ENCODE data around the gene DBNDD2.

The DBNDD2 gene, protein sequence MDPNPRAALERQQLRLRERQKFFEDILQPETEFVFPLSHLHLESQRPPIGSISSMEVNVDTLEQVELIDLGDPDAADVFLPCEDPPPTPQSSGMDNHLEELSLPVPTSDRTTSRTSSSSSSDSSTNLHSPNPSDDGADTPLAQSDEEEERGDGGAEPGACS

DNA sequence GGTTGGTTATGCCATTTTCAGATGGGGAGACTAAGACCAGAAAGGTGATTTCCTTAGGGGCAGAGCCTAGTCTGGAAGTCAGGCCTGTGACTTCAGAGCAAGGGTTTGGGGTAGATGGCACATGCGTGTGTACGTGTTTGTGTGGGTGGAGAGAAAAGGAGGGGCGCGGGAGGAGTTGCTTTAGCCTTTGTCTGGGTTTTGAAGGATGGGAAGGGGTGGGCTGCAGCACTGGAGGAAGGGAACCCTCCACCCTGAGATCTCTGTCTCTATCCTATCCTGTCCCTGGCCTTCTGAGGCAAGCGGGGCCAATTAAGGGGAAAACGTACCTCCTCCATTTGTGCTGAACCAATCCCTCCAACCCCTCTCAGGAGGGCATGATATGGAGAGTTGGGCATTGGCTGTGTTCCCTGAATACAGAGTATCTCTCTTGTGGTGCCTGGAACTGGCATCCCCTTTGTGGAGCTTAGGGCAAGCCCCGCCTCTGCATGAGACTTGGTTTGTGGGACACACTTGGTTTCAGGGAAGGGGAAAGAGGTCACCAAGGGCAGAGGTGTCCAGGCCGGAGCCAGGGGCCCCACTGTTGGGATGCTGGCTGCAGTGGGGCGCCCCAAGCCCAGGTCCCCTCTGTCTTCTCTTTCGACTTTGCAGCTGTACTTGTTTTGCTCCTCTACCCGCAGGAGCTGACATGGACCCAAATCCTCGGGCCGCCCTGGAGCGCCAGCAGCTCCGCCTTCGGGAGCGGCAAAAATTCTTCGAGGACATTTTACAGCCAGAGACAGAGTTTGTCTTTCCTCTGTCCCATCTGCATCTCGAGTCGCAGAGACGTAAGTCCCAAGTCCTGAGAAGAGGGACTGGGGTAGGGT is at the start of gene DBNDD2:
DBNDD2 (plus strand) TSS at position 507 of the 863 bp plus-strand sequence; CDS start at position 686, 179 bp downstream.
- no peak for DNase-seq (ENCODE audit: low read depth in 2 of 2)

DNA sequence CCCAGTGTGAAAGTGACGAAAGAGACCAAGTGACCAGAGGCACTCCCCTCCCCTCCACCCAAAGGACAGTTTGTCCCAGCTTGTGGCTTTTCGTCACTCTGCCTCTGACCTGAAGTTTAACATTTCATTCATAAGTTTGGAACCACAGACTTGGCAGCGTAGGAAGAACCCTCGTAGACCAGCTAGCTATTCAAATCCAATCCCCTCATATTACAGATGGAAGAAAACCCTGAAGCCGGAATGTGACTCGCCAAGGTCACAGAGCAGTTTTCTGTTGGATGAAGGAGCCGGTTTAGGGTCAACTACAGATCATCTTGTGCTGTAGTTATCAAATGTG is 49.1 kb upstream of the DBNDD2 start:
- no peak for DNase-seq (ENCODE audit: low read depth in 2 of 2)

DNA sequence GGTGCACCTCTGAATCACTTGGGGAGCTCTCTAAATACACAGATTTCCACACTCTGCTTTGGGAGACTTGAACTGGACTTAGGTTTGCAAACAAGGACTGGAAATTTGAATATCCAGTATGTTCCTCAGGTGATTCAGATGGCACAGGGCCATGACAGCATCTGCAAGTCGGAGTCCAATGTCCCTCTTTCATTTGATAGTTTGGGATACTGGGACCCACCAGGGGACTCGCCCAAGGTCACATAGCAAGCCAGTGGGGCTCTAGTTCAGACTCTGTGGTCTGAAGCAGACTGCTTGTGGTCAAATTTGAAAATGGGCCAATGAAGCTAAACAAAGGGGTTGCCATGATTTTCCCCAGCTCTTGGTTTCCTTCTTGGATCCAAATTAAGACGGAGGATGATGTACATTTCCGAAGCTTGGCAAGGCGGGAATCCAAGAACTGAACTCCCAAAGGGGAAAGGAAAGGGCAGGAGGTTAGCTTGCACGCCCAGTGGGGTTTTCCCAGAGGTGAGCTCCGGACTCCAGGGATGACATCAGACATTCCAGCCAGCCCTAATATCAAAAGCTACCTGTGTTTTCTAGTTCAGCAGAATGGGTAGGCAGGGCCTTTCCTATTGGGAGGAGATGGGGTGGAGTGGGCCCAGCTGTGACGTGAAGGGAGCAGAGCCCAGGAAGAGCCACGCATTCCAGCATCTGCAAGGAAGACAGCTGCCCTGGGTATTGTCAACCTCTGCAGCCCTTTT is 48.5 kb upstream of the DBNDD2 start:
- no peak for DNase-seq (ENCODE audit: low read depth in 2 of 2)

DNA sequence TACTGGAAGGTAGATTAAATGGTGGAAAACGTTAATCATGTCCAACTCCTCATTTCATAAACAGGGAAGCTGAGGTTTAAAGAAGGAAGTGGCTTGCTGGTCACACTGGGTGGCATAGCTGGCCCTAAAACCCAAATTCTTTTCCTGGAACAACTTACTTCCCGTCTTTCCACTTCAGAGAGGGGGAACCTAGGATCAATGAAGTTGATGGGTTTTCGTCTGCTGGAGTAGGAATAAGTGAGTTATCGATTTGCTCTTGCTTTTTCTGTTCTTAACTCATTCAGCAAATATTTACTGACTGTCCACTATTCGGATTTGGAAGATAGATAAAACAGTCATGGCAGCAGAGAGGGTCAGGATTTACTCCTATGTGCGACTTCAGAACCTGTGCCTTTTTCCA is 46.3 kb upstream of the DBNDD2 start:
- DNase-seq (ENCODE audit: low read depth in 2 of 2): no peak

DNA sequence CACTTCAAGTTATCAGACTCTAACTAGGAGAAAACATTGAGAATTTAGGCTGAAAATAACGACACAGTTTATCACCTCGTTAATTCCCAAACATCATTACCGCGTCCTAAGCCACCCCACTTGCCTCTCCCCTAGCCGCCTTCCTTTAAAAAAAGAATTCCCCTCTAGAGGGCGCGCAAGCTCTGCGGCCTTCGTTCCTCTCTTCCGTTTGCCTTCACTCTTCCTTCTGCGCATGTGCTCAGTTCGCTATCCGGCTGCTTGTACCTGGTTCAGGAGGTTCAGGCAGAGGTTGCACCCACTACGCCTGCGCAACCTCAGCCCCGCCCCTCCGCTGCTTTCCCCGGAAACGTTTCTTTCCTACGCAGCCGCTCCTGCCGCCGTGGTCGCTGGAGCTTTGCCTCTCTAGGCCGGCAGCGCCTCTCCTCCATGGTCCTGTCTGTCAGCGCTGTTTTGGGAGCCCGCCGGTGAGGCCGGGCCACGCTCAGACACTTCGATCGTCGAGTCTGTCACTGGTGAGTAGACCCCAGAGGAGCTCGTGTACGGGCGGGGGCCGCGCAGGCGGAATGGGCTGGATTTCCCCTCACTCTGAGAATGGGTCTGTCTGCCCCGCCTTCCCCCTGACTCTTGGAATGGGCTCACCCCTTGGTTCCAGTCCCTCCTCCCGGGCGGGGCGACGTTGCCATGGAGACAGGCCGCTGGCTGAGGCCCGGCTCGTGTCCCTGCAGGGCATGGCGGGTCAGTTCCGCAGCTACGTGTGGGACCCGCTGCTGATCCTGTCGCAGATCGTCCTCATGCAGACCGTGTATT is 45.1 kb upstream of the DBNDD2 start, which contains the start of gene SYS1:
SYS1 (plus strand) TSS at position 353 of the 807 bp plus-strand sequence; CDS start at position 729, 376 bp downstream.
- peak; percentile 98 to 99 for DNase-seq (ENCODE audit: low read depth in 2 of 2)

DNA sequence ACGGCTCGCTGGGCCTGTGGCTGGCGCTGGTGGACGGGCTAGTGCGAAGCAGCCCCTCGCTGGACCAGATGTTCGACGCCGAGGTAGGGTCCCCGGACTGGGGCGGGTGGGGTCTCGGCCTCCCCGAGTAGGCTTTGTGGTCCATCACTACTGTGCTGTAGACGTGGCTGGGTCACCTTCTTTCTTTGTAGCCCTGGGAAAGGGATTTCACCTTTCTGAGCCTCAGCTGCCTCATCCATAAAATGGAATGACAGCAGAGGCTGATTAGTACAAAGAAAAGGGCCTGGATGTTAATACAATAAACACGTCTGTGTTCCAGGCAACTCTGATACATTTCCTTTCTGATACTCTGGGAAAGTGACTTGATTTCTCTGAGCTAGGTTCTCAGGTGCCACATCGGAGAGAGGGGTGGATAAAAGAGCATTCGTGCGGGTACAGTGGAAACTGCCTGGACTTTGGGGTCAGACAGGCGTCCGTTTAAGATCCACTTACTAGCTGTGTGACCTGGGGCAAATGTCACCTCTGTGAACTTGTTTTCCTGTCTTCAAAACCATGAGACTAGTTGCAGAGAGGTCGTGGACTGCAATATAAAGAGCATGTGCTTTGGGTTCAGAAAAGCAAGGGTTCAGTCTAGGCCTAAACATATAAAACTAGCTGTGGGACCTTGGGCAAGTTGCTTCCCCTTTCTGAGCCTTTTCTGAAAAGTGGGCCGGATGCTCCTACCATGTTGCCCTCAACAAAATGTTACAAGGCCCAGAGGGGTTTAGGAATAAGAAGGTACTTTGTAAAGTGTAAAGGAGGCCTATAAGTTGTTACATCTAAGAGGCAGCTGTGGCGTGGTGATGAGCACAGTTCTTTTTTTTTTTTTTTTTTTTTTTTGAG is 44.2 kb upstream of the DBNDD2 start:
- DNase-seq (ENCODE audit: low read depth in 2 of 2): no peak

DNA sequence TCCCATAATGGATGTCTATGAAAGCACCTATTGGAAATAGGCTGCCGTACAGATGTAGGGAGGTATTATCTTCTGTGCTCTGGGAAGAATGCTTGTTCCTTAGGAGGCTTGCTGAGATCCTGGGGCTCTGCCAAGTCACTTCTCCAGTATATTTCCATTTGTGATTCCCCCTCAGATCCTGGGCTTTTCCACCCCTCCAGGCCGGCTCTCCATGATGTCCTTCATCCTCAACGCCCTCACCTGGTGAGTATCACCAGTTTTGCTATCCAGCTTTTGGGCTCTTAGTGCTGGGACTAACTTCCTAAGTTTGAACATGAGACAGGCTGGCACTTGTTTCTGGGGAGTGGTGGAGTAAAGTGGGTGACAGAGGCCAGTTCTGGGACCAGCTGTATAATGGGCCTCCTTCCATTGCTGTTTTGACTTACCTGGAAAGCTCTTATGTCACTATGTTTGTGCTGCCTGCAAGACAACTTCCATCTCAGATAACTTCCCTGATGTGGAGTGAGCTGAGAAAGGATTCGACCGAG is 42.6 kb upstream of the DBNDD2 start:
- DNase-seq (ENCODE audit: low read depth in 2 of 2): no peak

DNA sequence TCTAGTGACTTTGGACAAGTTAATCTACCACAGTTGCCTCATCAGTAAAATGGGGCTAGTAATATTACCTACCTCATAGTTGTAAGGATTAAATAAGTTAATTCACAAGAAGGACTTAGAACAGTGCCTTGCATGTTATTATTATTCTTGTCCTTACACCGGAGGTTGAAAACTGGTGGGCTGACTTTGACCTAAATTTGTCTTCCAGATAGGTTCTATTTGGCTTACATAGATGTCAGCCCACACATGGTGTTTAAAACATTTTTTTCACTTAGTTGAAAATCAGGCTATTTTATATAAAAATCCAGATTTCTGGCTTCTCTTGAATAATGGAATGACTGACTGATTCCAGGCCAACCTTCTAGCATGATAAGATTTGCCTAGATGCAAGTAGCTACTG is 41.9 kb upstream of the DBNDD2 start:
- no peak for DNase-seq (ENCODE audit: low read depth in 2 of 2)

DNA sequence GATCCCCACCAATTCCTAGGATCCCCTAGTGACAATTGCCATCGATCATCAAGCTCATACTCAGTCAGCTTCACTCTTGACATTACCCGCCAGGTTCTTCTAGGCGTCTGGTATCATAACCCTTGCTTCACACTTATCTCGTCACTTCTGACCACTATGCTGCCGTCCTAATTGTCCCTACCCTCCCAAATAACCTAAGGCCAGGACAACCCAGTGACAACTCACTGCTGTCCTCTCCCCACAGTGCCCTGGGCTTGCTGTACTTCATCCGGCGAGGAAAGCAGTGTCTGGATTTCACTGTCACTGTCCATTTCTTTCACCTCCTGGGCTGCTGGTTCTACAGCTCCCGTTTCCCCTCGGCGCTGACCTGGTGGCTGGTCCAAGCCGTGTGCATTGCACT is 41.5 kb upstream of the DBNDD2 start:
- no peak for DNase-seq (ENCODE audit: low read depth in 2 of 2)

DNA sequence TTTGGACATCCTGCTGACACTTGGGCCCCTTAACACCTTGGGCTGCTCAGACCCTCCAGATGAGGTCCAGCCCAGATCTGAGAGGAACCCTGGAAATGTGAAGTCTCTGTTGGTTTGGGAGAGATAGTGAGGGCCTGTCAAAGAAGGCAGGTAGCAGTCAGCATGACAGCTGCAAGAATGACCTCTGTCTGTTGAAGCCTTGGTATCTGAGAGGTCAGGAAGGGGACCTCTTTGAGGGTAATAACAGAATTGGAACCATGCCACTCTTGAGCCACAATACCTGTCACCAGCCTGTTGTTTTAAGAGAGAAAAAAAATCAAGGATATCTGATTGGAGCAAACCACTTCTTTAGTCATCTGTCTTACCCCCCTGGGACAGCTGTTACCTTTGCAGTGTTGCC is 41.0 kb upstream of the DBNDD2 start:
- no peak for DNase-seq (ENCODE audit: low read depth in 2 of 2)

DNA sequence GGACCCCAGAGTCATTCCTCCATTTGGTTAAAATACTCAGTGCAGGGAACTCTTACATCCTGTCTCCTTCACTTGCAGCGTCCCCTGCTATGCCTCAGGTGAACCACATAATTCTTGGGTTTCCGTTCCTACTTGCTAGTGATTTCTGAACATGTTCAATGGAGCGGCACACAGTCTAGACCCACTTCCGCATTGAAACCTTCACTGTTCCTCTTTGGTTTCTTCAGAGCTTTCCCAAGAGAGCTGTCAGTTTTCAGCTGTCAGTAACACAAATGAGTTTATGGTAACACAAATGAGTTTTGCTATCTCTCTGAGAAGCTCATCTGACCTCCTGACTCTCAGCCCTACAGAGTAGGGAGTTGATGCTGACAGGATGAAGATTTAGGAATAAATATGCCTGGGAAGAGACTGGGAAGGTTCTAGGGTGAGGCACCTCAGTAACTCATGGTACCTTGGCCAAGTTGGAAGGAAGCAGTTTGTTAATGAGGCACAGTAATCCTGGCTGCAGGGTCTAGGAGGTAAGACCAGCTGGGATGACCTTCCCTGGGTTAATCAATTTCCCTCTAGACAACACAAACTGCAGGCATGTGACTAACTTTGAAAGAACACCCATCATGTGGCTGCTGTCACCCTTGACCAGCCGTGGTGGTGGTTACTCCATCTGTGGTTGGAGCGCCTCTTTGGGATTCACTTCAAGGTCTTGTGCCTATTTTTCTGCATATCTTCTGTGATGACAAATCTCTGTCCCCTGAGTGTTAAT is 39.7 kb upstream of the DBNDD2 start:
- DNase-seq (ENCODE audit: low read depth in 2 of 2): no peak

DNA sequence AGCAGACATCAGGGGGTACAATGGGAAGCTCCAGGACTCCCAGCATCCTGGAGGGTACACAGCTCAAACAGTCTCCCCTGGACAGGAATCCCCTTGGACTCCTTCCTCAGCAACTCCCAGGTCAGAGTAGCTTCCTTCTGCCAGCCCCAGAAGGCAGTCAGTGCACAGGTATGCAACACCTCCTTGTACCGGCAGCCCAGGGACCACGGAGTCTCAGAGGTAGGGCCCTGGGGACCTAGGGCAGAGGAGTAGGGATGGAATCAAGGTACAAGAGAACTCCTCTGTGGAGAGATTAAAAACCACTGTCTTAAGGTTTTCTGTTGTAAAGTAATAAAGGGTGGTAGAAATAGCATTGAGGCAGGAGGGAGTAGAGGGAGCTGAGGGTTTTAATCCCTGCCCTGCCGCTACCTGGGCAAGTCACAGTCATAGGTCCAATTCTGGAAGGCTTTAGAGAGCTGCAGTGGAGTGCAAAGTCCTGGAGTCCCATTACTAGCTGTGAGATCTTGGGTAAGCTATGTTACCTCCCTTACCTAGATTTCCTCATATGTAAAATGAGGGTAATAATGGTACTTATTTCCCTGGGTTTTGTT is 37.4 kb upstream of the DBNDD2 start:
- no peak for DNase-seq (ENCODE audit: low read depth in 2 of 2)

DNA sequence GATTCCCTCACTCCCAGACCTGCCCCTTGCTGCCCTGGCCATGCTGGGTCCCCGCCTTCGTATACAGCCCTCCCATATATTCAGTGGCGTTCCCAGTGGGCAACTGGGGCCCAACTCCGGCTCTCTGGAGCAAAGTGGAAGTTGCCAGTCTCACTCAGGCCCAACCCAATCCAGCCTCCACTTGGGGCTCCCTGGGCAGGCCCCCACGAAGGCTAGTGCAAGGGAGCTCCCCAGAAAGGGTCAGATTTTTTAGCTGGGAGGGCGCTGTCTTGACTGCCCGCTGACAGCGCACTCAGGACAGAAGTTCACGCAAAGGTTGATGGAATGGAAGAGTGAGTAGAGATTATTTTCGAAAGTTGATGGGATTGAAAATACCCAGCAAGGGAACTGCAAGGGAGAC is 35.8 kb upstream of the DBNDD2 start:
- no peak for DNase-seq (ENCODE audit: low read depth in 2 of 2)

DNA sequence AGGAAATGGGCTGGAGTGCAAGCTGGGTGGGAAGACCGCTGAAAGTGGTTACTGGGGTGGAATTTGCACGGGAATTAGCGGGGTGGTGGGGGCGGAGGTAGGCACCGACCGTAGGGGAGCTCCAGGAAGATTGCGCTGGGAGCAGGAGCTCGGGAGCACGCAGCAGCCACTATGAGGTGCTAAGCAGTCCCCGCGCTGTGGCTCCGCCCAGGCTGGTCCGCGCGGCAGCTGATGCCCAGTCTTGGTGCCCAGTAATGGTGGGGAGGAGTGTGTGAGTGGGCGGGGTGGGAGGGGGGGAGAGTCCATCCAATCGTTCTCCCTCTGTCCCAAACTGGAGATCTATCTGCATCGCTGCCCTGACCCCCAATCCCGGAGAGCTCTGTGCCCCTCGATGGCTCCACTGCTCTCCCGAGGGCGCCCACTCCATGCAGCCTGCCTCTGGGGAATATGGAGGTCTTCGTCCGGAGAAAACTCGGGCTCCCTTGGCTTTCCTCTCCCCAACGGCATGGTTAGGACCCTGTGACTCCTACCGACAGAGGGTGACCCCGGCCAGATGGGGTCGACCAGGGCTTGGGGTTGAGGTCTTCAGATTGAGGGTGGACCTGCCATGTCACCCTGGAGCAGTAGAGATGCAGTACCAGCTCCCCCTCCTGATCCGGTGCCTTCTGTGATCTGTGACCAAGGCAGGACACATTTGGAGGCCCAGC is 35.3 kb upstream of the DBNDD2 start:
- DNase-seq (ENCODE audit: low read depth in 2 of 2): no peak

DNA sequence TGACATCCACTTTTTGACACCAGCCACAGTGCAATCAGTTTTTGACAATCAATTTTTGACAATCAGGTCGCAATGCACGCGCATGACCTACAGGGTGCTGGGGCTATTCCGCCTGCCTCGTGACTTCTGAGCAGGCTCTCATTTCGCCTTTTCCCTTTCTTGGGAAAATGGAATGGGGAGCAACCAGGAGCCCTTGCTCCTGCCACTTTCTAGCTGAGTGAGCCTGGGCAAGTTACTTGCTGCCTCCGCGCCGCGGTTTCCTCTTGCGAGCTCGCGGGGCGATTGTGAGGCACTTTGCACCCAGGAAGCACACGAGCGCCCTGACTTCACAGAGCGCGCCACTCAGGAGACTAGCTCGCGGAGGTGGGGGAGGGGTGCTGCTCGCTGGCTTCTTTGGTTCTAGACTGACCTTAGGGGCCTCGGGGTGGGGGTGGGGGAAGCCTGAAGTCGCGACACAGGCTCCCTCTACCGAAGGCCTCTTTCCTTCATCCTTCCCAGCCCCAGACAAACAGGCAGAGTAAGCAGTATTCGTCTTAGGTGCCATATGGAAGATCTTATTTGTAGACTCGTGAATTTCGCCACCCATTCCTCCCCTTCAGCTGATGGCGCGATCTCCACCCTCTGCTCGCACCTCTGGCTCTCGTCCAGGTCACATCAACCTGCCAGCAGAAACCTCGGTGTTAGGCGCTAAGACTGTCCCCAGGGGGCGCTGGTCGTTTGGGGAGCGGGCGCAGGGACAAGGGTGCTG is 34.6 kb upstream of the DBNDD2 start:
- DNase-seq (ENCODE audit: low read depth in 2 of 2): peak; percentile 90 to 92

DNA sequence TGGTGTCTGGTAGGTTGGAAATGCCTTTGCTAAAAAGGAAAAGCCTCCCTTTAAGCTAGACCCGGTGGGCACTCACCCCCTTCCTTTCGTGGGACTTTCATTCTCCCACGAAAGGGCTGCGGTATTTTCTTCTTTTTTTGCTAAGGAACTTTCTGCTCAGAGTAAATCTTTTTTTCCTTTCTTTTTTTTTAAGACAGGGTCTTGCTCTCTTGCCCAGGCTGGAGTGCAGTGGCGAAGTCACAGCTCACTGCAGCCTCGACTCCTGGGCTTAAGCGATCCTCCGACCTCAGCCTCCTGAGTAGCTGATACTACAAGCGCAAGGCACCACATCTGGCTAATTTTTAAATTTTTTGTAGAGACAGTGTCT is 34.0 kb upstream of the DBNDD2 start:
- no peak for DNase-seq (ENCODE audit: low read depth in 2 of 2)

DNA sequence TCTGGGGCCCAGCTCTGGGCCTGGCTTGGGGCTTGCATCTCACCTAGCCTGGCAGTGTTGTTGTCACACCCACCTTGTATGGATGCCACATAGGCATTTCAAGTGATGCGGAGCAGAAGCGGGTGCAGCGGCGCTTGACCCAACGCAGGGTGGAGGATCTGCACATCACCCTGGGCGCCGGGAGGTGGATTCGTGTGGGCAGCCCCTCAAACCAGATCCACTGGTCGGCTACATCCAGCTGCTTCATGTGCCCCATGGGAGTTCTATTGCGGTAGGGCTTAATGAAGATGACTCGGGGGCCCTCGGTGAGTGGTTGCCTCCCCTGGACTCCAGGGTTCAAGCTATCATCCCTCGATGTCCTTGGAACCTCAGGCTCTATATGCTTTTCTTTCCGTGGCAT is 33.1 kb upstream of the DBNDD2 start:
- DNase-seq (ENCODE audit: low read depth in 2 of 2): no peak

DNA sequence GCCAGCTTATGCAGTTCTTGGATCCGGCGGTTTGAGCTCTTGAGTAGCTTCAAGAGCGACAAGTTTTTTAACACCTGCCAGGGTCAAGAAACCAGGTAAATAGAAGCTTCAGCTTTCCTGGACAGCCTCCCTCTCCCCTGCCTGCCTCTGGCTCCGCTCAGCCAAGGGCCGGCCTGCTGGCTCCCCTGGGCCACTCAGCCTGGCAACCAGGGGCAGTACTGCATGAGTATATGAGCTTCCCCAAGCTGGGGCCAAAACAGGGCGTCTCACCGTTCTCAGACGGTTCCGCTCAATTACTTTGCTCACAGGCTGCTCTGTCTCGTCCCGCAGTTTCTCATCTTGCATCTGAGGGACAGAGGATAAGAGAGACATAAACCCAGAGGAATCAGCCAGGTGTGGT is 30.8 kb upstream of the DBNDD2 start:
- no peak for DNase-seq (ENCODE audit: low read depth in 2 of 2)

Measured in activated CD4-positive, alpha-beta T cell treated with anti-CD3 and anti-CD28 coated beads for 24 hours (primary cell).